C4-2B (cell line): ENCODE data around the gene TLX2.

Experiments used
- H3K27ac ChIP-seq: fragments of 450-650 bp; 2 replicates; pipeline ENCODE4 v1.5.1; 2017
- CTCF ChIP-seq: fragments of 450-650 bp; conservative IDR thresholded peaks from 2 replicates; pipeline ENCODE4 v1.5.1; 2017; ENCODE audit warnings: mild to moderate bottlenecking
- ZFX ChIP-seq: fragments of 450-650 bp; IDR thresholded peaks from 2 replicates; pipeline ENCODE4 v1.6.1; 2017

TLX2 gene

DNA sequence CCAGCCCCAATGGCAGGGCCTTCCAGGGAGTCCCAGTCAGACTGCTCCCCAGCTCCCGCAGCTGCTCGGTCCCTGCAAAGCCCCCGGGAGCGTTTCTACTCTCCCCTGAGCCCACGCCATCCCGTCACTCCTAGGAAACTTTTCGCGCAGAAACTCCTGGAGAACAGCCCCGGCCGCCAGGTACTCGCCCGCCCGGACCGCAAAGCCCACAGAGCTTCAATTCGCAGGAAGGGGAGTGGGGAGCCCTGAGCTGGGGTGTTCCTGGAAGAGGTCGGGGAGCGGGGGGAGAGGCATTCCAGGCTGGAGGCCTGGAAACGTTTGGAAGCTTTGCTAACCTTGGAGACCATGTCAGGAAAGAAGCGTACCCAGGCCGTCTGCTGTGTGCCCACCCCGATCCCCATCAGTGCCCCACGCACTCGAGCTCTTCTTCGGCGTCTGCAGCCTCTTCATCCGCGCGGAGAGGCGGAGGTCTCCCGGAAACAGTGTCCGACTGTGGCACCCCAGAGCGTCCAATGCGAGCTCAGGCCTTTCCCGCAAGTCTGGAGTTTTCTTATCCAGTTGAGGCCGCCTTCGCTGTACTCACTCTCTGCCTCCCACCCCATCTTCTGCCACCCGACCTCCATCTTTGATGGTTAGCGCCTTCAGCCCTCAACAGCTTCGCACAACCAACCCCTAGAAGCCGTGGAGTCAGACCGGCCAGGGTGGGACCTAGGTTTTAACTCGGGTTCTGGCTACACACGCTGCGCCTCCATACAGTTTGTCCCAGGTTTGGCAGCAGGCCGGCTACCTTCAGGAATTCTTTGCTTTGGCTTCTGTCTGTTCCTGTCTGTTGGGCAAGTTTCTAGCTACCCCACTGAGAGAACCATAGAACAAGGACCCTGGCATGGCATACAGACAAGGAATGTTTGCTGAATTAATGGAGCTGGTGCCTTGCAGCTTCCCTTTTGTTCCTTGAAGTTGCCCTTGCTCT is 10.5 kb upstream of the TLX2 start:
- no peak overlapping the region for H3K27ac ChIP-seq
- no peak for TF ChIP-seq ZFX
- no peak for TF ChIP-seq CTCF

DNA sequence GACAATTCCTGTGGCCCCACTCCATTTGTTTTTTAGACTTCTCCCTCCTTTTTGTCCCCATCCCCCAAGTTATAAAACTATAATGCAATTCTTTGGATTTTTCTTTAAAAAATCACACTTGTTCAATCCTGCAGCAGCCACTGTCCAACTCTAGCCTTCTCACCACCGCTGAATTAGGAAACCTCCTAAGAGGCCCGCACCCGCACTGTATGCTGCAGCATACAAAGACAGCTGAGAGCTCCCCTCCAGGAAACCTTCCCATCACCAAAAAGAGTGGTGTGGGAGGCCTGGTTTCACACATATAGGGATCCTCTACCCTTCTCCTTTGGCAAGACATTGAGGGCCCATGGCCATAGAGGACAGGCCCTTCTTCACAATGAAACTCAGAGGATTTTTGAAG is 9.7 kb upstream of the TLX2 start:
- TF ChIP-seq ZFX (no peak), CTCF (no peak)
- H3K27ac ChIP-seq, result no peak overlapping the region

- H3K27ac ChIP-seq, result no peak overlapping the region; the same call in 1 of the 2 replicates
- TF ChIP-seq ZFX, result no peak
- TF ChIP-seq CTCF, result no peak
Observed at GRCh38 chr2:74505448-74506246, 8.6 kb upstream of the TLX2 start.

DNA sequence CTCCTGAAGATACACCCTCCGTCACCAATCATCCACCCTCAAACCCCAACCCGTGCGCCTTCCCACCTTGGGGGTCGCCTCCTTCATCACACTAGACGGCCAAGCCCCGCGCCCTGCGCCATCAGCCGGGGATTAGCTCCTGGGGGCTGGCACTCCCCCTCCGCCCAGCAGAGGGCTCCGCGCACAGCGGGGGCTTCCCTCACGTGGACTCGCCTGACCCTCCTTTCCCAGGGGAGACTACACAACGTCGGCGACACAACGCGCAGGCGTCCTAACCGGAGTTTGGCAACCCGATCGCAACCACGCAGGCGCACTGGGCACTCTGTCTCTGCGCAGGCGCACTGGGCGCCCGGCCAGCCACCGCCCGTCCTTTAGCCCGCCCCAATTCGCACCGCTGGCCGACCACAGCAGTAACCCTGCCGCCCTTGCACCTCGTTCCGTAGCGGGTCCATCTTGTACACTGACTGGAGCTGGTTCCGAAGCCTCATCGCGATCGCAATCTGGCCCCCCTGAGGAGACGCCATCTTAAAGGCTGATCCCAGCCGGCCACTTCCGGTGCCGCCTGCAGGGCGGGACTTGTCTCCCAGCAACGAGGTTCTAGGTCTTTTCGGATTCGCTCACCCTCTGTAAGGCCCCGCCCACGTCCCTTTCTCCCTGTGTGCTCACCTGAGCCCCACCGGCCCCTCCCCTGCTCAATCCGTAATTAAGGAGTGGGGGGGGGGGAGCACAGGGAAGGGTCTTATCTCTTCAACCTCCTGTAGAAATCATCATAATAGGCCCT is 6.9 kb upstream of the TLX2 start, which contains the start of gene PCGF1:
TSS of gene PCGF1 (minus strand) at position 551 of the 781 bp plus-strand sequence. CDS start at position 524, 27 bp downstream.
- H3K27ac ChIP-seq, result peak within 1 kb of the TSS; percentile 97
- TF ChIP-seq CTCF, result no peak
- no peak for TF ChIP-seq ZFX

DNA sequence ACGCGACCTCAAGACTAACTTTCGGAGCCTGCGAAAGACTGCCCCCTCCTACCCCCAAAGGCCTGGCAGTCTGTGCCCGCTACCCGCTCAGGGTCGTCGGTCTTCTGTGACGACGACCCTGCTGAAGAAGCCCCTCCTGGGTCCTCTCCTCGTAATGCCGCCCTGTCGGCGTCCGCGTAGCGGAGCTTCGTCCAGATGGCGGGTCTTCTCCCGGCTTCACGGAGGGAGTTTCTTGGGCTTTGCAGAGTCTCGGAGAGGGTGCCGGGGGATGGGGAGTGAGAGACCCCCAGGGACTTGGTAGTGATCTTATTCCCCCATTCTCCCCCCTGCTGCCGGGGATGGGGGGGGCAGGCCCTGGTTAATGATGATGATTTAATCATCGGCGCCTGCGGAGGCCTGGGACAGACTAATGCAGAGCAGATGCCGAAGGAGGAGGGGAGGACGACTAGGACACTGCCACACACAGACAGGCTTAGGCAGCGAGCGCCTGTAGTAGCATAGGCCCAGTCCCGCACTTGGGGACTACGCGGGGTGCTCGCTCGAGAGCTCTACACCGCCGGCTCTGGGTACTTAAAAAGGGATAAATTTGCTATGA is 6.2 kb upstream of the TLX2 start:
- TF ChIP-seq ZFX (0 out of 2 replicates have a peak, but pooled peaks have one; percentile 14), CTCF (no peak)
- H3K27ac ChIP-seq, result peak overlapping the region; percentile 97

GRCh38 chr2:74510272-74510671 is 4.0 kb upstream of the TLX2 start:
- H3K27ac ChIP-seq, result no peak overlapping the region
- TF ChIP-seq ZFX, result no peak
- TF ChIP-seq CTCF, result no peak
